GOT3 (cell line): ENCODE results near the gene ADRA2B.
"Not testable (repeated sequence)": the region's sequence is repeated elsewhere in the genome, so short reads cannot be mapped to it uniquely, and the experiment has no call there.

Experiments used
- DNase-seq: peaks from one replicate; lab custom pipeline; 2025; ENCODE audit warnings: mixed read lengths; lab: John Stamatoyannopoulos, UW

ADRA2B gene

DNA sequence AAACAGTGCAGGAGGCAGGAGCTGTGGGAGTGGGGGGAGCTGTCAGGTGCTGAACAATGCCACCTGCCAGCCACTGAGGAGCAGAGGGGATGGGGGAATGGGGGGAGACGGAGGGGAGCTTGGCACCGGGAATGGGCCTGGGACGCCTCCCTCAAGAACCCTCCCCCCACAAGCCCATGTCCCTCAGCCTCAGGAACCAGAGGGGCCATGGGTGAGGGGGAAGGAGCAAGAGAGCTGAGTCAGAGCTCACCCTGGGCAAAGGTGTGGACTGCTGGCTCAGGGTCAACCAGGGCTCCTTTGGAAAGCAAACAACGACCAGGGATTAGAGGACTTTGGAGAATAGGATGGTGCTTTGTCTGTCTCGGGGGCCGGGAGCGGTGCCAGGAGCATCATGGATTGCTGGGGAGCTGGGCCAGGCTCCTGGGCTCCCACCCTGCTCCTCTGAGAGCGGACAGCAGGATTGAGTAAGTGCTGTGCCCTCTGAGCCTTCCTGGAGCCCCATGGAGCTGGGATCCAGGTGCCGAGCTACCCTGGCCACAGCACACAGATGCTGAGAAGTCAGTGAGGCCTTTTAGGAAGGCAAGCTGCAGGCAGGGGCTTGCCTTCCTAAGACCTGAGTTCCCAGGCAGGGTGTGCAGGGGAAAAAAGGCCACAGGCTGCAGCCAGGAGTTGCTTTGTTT, 48.3 kb downstream of the ADRA2B start:
- not testable (repeated sequence) for DNase-seq

DNA sequence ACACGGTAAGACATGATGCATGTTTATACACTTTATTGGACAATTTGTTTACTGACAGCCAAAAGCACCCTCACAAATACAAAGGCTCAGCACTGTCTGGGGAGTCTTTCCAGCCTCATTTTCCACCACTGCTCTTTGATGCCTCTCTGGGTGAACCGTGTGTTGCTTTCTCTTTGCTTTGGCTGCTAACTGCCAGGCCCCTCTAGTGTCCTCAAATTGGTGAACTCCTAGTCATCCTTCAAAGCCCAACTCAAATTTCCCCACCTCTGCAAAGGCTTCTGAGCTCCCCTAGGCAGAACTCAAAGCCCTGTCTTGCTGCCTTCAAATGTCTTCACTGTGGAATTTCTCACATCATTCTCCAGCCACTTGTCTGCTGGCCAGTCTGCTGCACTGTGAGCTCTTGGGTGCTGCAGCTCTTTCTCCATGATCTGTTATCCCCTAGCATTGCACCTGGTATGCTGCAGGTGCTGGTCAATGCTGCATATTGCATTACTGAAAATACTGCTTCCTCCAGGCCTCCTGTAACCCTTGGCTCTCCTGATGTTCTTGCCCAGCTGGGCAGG, 49.2 kb downstream of the ADRA2B start:
- not testable (repeated sequence) for DNase-seq

DNA sequence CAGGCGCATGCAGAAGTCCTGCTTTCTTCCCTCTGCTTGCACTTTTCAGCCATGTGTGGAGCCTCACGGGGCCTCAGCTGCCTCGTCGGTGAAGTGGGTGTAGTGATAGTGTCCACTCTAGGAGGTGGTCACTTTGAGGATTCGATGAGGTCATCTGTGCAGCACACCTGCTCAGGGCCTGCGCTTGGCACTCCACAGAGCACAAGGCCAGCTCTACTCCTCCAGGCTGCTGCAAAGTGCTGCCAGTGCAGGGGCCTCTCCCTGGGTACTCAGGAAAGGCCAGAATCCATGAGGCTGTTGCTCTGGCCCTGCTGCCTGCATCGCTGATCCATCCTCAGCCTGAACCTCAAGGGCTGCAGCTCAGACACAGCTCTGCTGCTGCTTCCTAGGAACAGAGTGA, 49.9 kb downstream of the ADRA2B start:
- not testable (repeated sequence) for DNase-seq

DNA sequence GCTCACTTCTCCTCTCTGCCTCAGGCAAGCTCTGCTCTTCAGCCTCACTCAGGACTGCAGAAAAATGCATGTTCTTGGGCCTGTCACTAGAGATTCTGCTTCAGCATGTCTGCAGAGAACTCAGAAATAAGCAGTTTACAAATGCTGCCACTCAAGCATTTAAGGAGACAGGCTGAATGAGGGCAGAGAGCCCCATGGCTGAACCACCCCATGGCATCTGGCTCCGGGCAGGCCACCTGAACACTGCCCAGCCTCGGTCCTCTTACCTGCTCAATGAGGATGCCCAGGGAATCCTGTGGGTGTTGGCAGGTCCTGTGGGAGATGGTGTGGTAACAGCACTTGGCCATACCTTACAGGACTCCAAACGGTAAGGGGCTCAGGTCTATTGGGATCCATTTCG, 50.4 kb downstream of the ADRA2B start:
- not testable (repeated sequence) for DNase-seq

DNA sequence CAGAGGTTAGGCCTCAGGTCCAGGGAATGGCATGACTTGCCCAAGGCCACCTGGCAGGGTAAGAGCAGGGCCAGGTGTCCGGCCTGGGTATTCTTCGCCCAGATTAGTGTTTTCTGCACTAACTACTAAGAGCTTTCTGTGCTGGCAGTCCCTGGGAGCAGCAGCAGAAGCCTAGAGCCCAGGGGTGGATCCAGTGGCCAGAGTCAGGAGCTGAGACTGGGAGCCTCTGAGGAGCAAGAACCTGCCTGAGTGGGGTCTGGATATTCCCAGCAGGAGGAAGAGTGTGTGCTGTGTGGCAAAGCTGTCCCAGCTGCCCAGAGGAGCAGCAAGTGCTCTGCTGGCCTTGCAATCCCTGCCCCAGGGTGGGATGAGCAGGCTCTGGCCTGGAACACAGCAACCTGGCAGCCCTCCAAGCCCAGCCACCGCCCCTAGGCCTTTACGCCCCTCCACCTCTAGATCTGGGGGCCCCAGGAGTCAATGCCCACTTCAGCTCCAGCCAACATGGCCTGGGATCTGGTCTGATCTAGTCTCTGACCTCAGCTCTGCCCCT, 50.9 kb downstream of the ADRA2B start:
- no peak for DNase-seq

DNA sequence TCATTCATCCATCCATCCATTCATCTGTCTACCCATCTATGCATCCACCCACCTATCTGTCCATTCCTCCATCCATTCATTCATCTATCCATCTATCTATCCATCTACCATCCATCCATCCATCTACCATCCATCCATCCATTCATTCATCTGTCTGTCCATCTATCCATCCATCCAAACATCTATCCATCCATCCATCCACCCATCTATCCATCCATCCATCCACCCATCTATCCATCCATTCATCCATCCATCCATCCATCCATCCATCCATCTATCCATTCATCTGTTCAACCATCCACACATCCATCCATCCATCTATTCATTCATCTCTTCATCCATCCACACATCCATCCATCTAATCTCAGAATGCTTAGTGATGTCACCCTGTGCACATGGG, 51.6 kb downstream of the ADRA2B start:
- DNase-seq = not testable (repeated sequence)

DNA sequence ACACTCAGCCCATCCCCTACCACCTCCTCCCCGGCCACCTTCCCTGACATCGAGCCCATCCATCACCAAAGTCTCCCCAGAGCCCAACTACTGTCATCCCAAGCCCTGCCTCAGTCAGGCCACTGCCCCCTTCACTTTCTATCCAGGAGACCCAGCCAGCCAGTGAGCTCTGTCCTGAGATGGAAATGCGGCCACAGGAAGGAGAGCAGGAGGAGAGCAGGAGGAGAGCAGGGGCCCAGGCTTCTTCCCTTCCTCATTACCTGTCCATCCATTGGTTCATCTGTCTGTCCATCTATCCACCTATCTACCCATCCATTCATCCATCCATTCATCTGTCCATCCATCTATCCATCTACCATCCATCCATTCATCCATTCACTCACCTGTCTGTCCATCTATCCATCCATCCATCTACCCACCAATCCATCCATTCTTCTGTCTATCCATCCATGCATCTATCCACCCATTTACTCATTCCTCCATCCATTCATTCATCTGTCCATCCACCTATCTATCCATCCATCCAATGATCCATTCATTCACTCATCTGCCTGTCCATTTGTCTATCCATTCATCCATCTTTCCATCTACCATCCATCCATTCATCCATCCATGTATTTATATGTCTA, 52.2 kb downstream of the ADRA2B start:
- DNase-seq = not testable (repeated sequence)

DNA sequence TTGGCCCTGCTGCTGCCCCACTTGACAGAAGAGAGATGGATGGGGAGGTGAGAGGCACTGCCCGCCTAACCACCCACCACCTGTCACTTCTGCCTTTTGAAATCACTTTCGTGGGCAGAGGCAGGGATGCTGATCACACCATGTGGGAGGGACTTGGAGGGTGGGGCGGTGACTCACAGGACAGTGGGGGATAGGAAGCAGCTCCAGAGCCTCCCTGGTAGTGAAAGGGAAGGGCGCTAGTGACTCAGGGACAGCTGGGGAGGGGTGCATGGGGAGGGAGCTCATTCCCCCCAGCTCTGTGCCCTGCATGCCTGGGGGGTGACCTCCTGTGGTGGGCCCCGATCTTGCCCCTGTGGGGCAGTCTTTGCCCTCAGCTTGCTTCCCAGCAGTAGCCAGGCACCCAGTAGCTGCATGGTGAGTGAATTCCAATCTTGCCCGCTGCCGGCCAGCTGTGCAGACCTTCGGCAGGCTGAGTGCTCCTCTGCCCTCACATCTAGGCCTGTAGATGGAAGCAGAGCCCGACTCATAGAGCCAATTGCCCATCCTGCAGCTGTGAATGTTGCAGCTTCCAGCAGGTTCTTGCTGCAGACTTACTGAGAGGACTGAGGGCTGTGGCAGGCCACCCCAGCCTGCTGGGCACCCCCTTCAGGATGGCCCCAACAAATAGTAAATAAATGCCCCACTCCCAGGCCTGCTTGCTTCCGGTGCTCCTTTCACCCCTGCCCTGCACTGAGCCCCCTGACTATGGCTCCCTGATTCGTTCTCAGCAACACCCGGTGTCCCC, 53.1 kb downstream of the ADRA2B start:
- not testable (repeated sequence) for DNase-seq
